Natural killer cell (primary cell): ENCODE data around the gene NTPCR. TPM values are rescaled to one million over a fixed set of nuclear protein-coding genes. Genes with fewer than 3 reads are reported as not detected.

Experiments used
- ATAC-seq, 3 donors: fragments of 150-1000 bp in 2 of 3; fragments of 200-7000 bp in 1 of 3; cut with Tn5 transposase; 1 replicate in 1 of 3; 2 replicates in 2 of 3; pipeline ENCODE4 v1.10.0; 2021; ENCODE audit warnings: mild to moderate bottlenecking in 2 of 3, moderate library complexity in 2 of 3
- DNase-seq, 2 donors: peaks; one replicate each; pipeline versions ENCODE4 v3.0.0 to v3.0.0-alpha.2; 2013 to 2021; ENCODE audit warnings: mixed read lengths in 1 of 2
- H3K27ac ChIP-seq: one replicate; pipeline ENCODE4 v1.5.1; 2013; ENCODE audit warnings: mild to moderate bottlenecking, low read length
- H3K27me3 ChIP-seq: one replicate; pipeline ENCODE4 v1.6.1; 2013; ENCODE audit warnings: low read length; ENCODE audit not compliant: control insufficient read depth, insufficient read depth
- H3K36me3 ChIP-seq: one replicate; pipeline ENCODE4 v1.6.1; 2013; ENCODE audit warnings: low read length; ENCODE audit not compliant: control insufficient read depth, insufficient read depth
- H3K4me1 ChIP-seq: one replicate; pipeline ENCODE4 v1.6.1; 2013; ENCODE audit warnings: low read length; ENCODE audit not compliant: control insufficient read depth, insufficient read depth
- H3K4me3 ChIP-seq: one replicate; pipeline ENCODE4 v1.5.1; 2013; ENCODE audit warnings: low read length
- H3K9me3 ChIP-seq: one replicate; pipeline ENCODE4 v1.6.1; 2013; ENCODE audit warnings: low read length; ENCODE audit not compliant: control insufficient read depth, insufficient read depth
- H3K27ac Mint-ChIP-seq, 2 donors: one replicate each; pipeline ENCODE4 v1.8.0; 2022; ENCODE audit warnings: mild to moderate bottlenecking in 2 of 2, mixed read lengths in 2 of 2, moderate library complexity in 1 of 2
- H3K27me3 Mint-ChIP-seq, 2 donors: one replicate each; pipeline ENCODE4 v1.8.0; 2022; ENCODE audit warnings: low read depth in 2 of 2, mixed read lengths in 2 of 2
- H3K36me3 Mint-ChIP-seq: one replicate; pipeline ENCODE4 v1.8.0; 2022; ENCODE audit warnings: mixed read lengths
- H3K4me1 Mint-ChIP-seq, 2 donors: one replicate each; pipeline ENCODE4 v1.8.0; 2022; ENCODE audit warnings: mixed read lengths in 2 of 2
- H3K4me3 Mint-ChIP-seq: one replicate; pipeline ENCODE4 v1.8.0; 2022; ENCODE audit warnings: mild to moderate bottlenecking, moderate library complexity, mixed read lengths
- H3K9me3 Mint-ChIP-seq, 2 donors: one replicate each; pipeline ENCODE4 v1.8.0; 2022; ENCODE audit warnings: mixed read lengths in 2 of 2
- CTCF ChIP-seq: fragments of 200-600 bp; IDR thresholded peaks from one replicate; pipeline ENCODE4 v1.8.0; 2022; ENCODE audit warnings: antibody characterized with exemption
- WGBS: methylation state at CpG from one replicate; pipeline ENCODE4 v1.1.7; 2013; ENCODE audit warnings: missing lambda C conversion rate; ENCODE audit not compliant: insufficient coverage; 5-methylcytosine and 5-hydroxymethylcytosine counted together
- intact Hi-C: fragments of 100-400 bp; cut with micrococcal nuclease; formaldehyde crosslinking; loops from one replicate; pipeline ENCODE4 v1.14.2; 2022
- total RNA-seq, 4 donors: library from RNA; stranded (reverse); fragments of 120-200 nt in 1 of 4; gene quantifications; one replicate each; pipeline versions ENCODE4 v1.2.3 to v1.2.4, GENCODE V29; 2013 to 2022

NTPCR gene
- total RNA-seq, 3 donors from 2014 or later (not counting 1 experiment from before 2014, with no cell fraction given) = 12.9 to 25.7 (median 17.4) TPM

GRCh38 chr1:232965124-232965911, 14.9 kb downstream of the NTPCR start:
- H3K4me3 ChIP-seq = no peak overlapping the region
- whole genome bisulfite sequencing = 85% methylated on average over 9 of the region's 10 CpGs
- Mint-ChIP-seq H3K9me3 (no peaks in the 10 kb centered on the region), H3K27me3 (no peaks in the 10 kb centered on the region), H3K4me1 (peaks cover 19 to 22% of the 10 kb centered on the region in 2 donors), H3K27ac (no peak overlapping the region), H3K4me3 (no peak overlapping the region), H3K36me3 (peaks cover 7% of the 10 kb centered on the region)
- intact Hi-C loops = no loop called here
- DNase-seq (peak in 1 of 2 donors; percentile 15), ATAC-seq (no peak)
- peaks cover 16% of the 10 kb centered on the region for H3K36me3 ChIP-seq
- H3K27me3 ChIP-seq = no peaks in the 10 kb centered on the region
- TF ChIP-seq CTCF = no peak
- peaks cover 5% of the 10 kb centered on the region for H3K4me1 ChIP-seq
- H3K27ac ChIP-seq = no peak overlapping the region
- H3K9me3 ChIP-seq = no peaks in the 10 kb centered on the region

GRCh38 chr1:232965912-232966217, 15.5 kb downstream of the NTPCR start:
- Histone ChIP-seq H3K36me3 (peaks cover 20% of the 10 kb centered on the region), H3K4me3 (no peak overlapping the region), H3K4me1 (peaks cover 5% of the 10 kb centered on the region), H3K27me3 (no peaks in the 10 kb centered on the region), H3K27ac (no peak overlapping the region), H3K9me3 (no peaks in the 10 kb centered on the region)
- H3K27ac Mint-ChIP-seq = no peak overlapping the region
- H3K4me3 Mint-ChIP-seq = no peak overlapping the region
- no peaks in the 10 kb centered on the region for H3K27me3 Mint-ChIP-seq
- intact Hi-C loops = no loop called here
- no peaks in the 10 kb centered on the region for H3K9me3 Mint-ChIP-seq
- ATAC-seq (no peak), DNase-seq (no peak)
- peaks cover 19 to 22% of the 10 kb centered on the region in 2 donors for H3K4me1 Mint-ChIP-seq
- TF ChIP-seq CTCF = no peak
- peaks cover 7% of the 10 kb centered on the region for H3K36me3 Mint-ChIP-seq
- WGBS = 97% methylated on average over 6 of the region's 6 CpGs

GRCh38 chr1:232966663-232967062, 16.3 kb downstream of the NTPCR start:
- Mint-ChIP-seq H3K36me3 (peaks cover 12% of the 10 kb centered on the region), H3K4me3 (no peak overlapping the region), H3K9me3 (no peaks in the 10 kb centered on the region), H3K27ac (no peak overlapping the region), H3K4me1 (peaks cover 19 to 22% of the 10 kb centered on the region in 2 donors), H3K27me3 (no peaks in the 10 kb centered on the region)
- Histone ChIP-seq H3K9me3 (no peaks in the 10 kb centered on the region), H3K4me3 (no peak overlapping the region), H3K4me1 (peaks cover 5% of the 10 kb centered on the region), H3K27me3 (no peaks in the 10 kb centered on the region), H3K27ac (no peak overlapping the region), H3K36me3 (peaks cover 21% of the 10 kb centered on the region)
- ATAC-seq = no peak
- WGBS = 90% methylated on average over 2 of the region's 4 CpGs
- DNase-seq = no peak
- TF ChIP-seq CTCF = no peak
- intact Hi-C loops = no loop called here

GRCh38 chr1:232968391-232968790, 18.0 kb downstream of the NTPCR start:
- Histone ChIP-seq H3K4me1 (peaks cover 5% of the 10 kb centered on the region), H3K4me3 (no peak overlapping the region), H3K27ac (no peak overlapping the region), H3K9me3 (peaks cover 5% of the 10 kb centered on the region), H3K36me3 (peaks cover 33% of the 10 kb centered on the region), H3K27me3 (no peaks in the 10 kb centered on the region)
- no peaks in the 10 kb centered on the region for H3K27me3 Mint-ChIP-seq
- TF ChIP-seq CTCF = no peak
- intact Hi-C loops = no loop called here
- peaks cover 20% of the 10 kb centered on the region for H3K36me3 Mint-ChIP-seq
- no peak overlapping the region for H3K4me3 Mint-ChIP-seq
- H3K9me3 Mint-ChIP-seq = peaks cover under 1 to 2% of the 10 kb centered on the region in 2 donors
- ATAC-seq = no peak
- WGBS = 95% methylated on average over 5 of the region's 5 CpGs
- DNase-seq = no peak
- H3K27ac Mint-ChIP-seq = peak overlapping the region in 1 of 2 donors; percentile 37
- H3K4me1 Mint-ChIP-seq = peaks cover 14 to 19% of the 10 kb centered on the region in 2 donors
